Endodermal cell (in vitro differentiated cells): ENCODE data around the gene KHDC1. TPM values are rescaled to one million over a fixed set of nuclear protein-coding genes. Genes with fewer than 3 reads are reported as not detected.

Source experiments
- DNase-seq: peaks from one replicate; pipeline ENCODE4 v3.0.0-alpha.2; 2017
- H3K27ac ChIP-seq: 2 replicates; pipeline ENCODE4 v1.5.1; 2013; ENCODE audit warnings: mild to moderate bottlenecking, low read depth, low read length, moderate library complexity
- H3K27me3 ChIP-seq: 2 replicates; pipeline ENCODE4 v1.6.1; 2013; ENCODE audit warnings: mild to moderate bottlenecking, low read length, moderate library complexity; ENCODE audit not compliant: insufficient read depth, control insufficient read depth, poor library complexity, severe bottlenecking
- H3K36me3 ChIP-seq: 2 replicates; pipeline ENCODE4 v1.7.0; 2013; ENCODE audit warnings: mild to moderate bottlenecking, low read length, moderate library complexity; ENCODE audit not compliant: control insufficient read depth, insufficient read depth
- H3K4me1 ChIP-seq: one replicate; pipeline ENCODE4 v1.7.0; 2013; ENCODE audit warnings: low read length; ENCODE audit not compliant: control insufficient read depth, insufficient read depth
- H3K4me3 ChIP-seq: 2 replicates; pipeline ENCODE4 v1.5.1; 2013; ENCODE audit warnings: mild to moderate bottlenecking, low read length, moderate library complexity
- H3K9ac ChIP-seq: 2 replicates; pipeline ENCODE4 v1.6.1; 2013; ENCODE audit warnings: mild to moderate bottlenecking, low read length, moderate library complexity; ENCODE audit not compliant: poor library complexity, severe bottlenecking; ENCODE audit errors: extremely low read depth
- H3K9me3 ChIP-seq: 2 replicates; pipeline ENCODE4 v1.6.1; 2013; ENCODE audit warnings: mild to moderate bottlenecking, low read length, moderate library complexity; ENCODE audit not compliant: control insufficient read depth
- H3K27ac Mint-ChIP-seq: 2 replicates; pipeline ENCODE4 v1.8.0; 2020; ENCODE audit warnings: mixed read lengths
- H3K27me3 Mint-ChIP-seq: 2 replicates; pipeline ENCODE4 v1.8.0; 2021; ENCODE audit warnings: mild to moderate bottlenecking, mixed read lengths; ENCODE audit not compliant: insufficient read depth
- H3K36me3 Mint-ChIP-seq: 2 replicates; pipeline ENCODE4 v1.8.0; 2020; ENCODE audit warnings: low read depth, mixed read lengths
- H3K4me1 Mint-ChIP-seq: 2 replicates; pipeline ENCODE4 v1.8.0; 2020; ENCODE audit warnings: mixed read lengths
- H3K4me3 Mint-ChIP-seq: 2 replicates; pipeline ENCODE4 v1.8.0; 2020; ENCODE audit warnings: mild to moderate bottlenecking, moderate library complexity, mixed read lengths
- H3K9me3 Mint-ChIP-seq: 2 replicates; pipeline ENCODE4 v1.8.0; 2020; ENCODE audit warnings: mild to moderate bottlenecking, mixed read lengths
- CTCF ChIP-seq: fragments of 200-600 bp; sonication (generic); conservative IDR thresholded peaks from 2 replicates; pipeline ENCODE4 v1.5.0; 2021; ENCODE audit warnings: antibody characterized with exemption, mild to moderate bottlenecking
- WGBS, 2 experiments: methylation state at CpG; one replicate each; pipeline versions ENCODE4 v1.1.5 to v1.1.7; 2013; ENCODE audit warnings: missing lambda C conversion rate in 2 of 2, mixed read lengths in 1 of 2; ENCODE audit not compliant: insufficient coverage in 1 of 2, insufficient read length in 1 of 2; 5-methylcytosine and 5-hydroxymethylcytosine counted together
- total RNA-seq, 2 donors: library from RNA; stranded (reverse); fragmentation: NEBNext Ultra II Directional in 1 of 2; extraction: Animal tissue kit (Norgen Biotek cat#: 25700) in 1 of 2; gene quantifications; 2 replicates in 1 of 2; 3 replicates in 1 of 2; pipeline ENCODE4 v1.2.1, GENCODE V29; 2021

KHDC1 gene
- total RNA-seq, 2 donors from 2014 or later, result 5.4 to 7.1 TPM

GRCh38 chr6:73209117-73209516 is 53.9 kb downstream of the KHDC1 start:
- H3K27ac Mint-ChIP-seq, result no peak overlapping the region
- no peak for DNase-seq
- Histone ChIP-seq H3K36me3 (no peaks in the 10 kb centered on the region), H3K4me3 (no peak overlapping the region), H3K27me3 (no peaks in the 10 kb centered on the region), H3K27ac (no peak overlapping the region), H3K9me3 (no peaks in the 10 kb centered on the region), H3K4me1 (no peaks in the 10 kb centered on the region), H3K9ac (no peak overlapping the region)
- H3K4me1 Mint-ChIP-seq, result no peaks in the 10 kb centered on the region
- WGBS, 2 experiments, result 80% methylated on average over 7 to 9 of the region's 9 CpGs
- no peaks in the 10 kb centered on the region for H3K36me3 Mint-ChIP-seq
- no peak overlapping the region for H3K4me3 Mint-ChIP-seq
- TF ChIP-seq CTCF, result no peak
- no peaks in the 10 kb centered on the region for H3K27me3 Mint-ChIP-seq
- peaks cover 19% of the 10 kb centered on the region for H3K9me3 Mint-ChIP-seq

- no peaks in the 10 kb centered on the region for H3K27me3 ChIP-seq
- no peaks in the 10 kb centered on the region for H3K36me3 ChIP-seq
- no peaks in the 10 kb centered on the region for H3K36me3 Mint-ChIP-seq
- no peak overlapping the region for H3K4me3 Mint-ChIP-seq
- H3K9ac ChIP-seq, result no peak overlapping the region
- H3K4me1 Mint-ChIP-seq, result no peaks in the 10 kb centered on the region
- no peaks in the 10 kb centered on the region for H3K4me1 ChIP-seq
- H3K9me3 ChIP-seq, result no peaks in the 10 kb centered on the region
- no peak overlapping the region for H3K4me3 ChIP-seq
- no peaks in the 10 kb centered on the region for H3K27me3 Mint-ChIP-seq
- peaks cover 19% of the 10 kb centered on the region for H3K9me3 Mint-ChIP-seq
- TF ChIP-seq CTCF, result no peak
- WGBS, 2 experiments, result 67 to 90% methylated on average over 1 to 3 of the region's 3 CpGs
- no peak overlapping the region for H3K27ac Mint-ChIP-seq
- no peak for DNase-seq
- no peak overlapping the region for H3K27ac ChIP-seq
These were observed 55.7 kb downstream of the KHDC1 start for GRCh38 chr6:73207221-73207837.

GRCh38 chr6:73204252-73204651 is 58.7 kb downstream of the KHDC1 start:
- no peak for TF ChIP-seq CTCF
- H3K36me3 Mint-ChIP-seq, result no peaks in the 10 kb centered on the region
- Histone ChIP-seq H3K27me3 (no peaks in the 10 kb centered on the region), H3K4me3 (no peak overlapping the region), H3K36me3 (no peaks in the 10 kb centered on the region), H3K4me1 (no peaks in the 10 kb centered on the region), H3K27ac (no peak overlapping the region), H3K9ac (no peak overlapping the region), H3K9me3 (no peaks in the 10 kb centered on the region)
- H3K4me3 Mint-ChIP-seq, result no peak overlapping the region
- no peak for DNase-seq
- H3K4me1 Mint-ChIP-seq, result no peaks in the 10 kb centered on the region
- H3K27me3 Mint-ChIP-seq, result no peaks in the 10 kb centered on the region
- peaks cover 19% of the 10 kb centered on the region for H3K9me3 Mint-ChIP-seq
- no peak overlapping the region for H3K27ac Mint-ChIP-seq
- 82% methylated on average over 4 of the region's 4 CpGs for WGBS, 2 experiments
